CD1c-positive myeloid dendritic cell (primary cell): Measurements from ENCODE around the gene SIK3.
A peak's percentile ranks its signal among the peaks of the same experiment; 100 is the strongest.

Experiments used
- DNase-seq: peaks from one replicate; pipeline ENCODE4 v3.0.0-alpha.2; 2016; ENCODE audit errors: extremely low spot score

SIK3 gene

DNA sequence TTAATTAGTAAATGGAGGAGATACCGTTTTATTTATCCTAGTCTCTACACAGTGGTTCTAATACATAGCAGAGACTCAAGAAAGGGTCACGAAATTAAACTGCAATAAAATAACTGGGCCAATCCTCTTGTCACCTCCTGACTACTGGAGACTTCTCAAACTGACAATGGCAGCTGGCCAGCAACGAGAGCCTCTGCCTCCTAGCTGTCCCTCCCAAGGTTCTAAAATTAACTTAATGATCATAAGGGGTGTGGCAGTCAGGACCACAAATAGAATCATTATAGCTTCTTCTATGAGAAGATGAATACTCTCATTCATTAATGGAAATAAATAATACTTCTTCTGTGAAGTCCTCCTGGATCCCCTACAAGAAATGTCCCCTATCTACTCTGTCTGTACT, 197.0 kb downstream of the SIK3 start:
- no peak for DNase-seq

DNA sequence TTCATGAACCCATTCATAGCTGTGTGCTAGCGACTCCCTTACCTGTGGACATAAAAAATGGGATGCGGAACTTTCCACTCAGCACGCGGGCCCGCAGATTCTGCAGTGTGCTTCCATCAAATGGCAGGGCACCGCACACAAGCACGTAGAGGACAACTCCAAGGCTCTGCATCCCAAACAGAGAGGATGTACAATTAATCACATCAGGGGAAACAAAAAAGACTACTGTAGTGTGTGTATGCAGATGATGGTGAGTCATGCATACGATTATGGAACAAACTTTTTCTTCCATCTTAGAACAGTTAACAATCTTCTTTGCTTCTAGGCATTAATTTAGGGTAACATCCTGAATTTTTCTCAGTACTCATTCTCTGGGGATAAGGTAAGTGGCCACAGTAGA, 202.0 kb downstream of the SIK3 start:
- DNase-seq, result no peak

DNA sequence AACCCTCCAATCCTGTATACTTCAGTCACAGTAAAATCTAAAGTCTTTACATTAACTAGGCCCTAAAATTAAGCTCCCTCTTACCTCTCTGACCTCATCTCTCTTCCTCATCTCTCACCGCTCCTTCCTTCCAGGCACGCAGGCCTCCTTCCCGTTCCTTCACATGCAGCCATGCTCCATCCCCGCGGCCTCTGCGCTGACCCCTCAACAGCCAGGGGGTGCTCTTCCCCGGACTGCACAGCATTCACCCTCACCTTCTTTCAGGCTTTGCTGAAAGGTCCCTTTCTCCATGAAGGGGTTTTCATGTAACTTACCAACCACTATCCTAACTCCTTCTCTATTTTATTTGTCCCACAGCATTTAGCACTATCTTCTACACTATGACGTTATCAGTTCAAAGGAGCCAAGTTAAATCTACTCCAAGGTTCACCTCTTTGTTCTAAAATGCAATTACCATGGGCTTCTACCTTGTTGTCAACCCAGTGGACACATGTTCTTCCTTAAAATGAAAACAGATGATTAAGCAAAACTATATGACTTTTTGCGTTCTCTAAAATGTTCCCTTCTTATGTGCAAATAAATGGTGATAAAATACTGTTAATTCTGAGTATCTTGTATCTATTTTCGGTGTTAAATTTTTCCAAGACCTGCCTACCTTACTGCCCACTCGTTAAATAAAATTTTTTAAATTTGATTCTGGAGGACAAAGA, 203.0 kb downstream of the SIK3 start:
- DNase-seq, result peak; percentile 32

DNA sequence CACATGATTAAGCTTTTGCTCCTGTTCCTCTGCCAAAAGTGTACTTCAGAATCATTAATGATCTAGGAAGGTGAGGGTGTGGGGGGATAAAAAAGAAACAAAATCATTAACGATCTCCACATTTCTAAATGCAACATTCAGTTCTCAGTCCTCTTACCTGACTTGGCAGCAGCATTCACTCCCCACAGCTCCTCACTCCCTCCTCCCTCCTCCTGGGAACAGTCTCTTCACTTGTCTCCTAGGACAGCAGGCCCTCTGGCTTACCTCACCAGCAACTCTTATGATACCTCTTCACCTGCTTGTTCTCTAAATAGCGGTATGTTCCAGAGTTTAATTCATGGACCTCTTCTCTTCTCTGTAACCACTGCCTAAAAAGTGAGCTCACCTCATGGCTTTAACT, 204.3 kb downstream of the SIK3 start:
- DNase-seq, result no peak

DNA sequence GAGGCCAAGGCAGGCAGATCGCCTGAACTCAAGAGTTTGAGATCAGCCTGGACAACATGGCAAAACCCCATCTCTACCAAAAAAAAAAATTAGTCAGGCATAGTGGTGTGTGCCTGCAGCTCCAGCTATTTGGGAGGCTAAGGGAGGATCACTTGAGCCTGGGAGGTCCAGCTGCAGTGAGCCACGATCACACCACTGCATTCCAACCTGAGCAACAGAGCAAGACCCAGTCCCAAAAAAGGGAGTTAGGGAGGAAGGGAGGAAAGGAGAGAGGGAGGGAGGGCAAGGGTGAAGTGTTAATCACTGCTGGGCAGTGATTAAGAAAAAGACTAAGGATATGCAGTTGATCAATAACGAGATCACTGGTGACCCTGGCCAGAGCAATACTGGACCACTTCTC, 204.8 kb downstream of the SIK3 start:
- DNase-seq, result no peak

DNA sequence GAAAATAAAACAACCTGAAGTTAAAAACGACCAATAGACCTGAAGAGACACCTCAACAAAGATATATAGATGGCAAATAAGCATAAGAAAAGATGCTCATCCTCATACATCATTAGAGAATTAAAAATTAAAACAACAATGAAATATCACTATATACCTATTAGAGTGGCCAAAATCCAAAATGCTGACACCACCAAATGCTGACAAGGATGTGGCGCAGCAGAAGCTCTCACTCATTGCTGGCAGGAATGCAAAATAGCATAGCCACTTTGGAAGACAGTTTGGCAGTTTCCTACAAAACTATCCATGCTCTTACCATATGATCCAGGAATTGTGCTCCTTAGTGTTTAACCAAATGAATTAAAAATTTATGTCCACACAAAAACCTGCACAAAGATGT, 205.9 kb downstream of the SIK3 start:
- no peak for DNase-seq

DNA sequence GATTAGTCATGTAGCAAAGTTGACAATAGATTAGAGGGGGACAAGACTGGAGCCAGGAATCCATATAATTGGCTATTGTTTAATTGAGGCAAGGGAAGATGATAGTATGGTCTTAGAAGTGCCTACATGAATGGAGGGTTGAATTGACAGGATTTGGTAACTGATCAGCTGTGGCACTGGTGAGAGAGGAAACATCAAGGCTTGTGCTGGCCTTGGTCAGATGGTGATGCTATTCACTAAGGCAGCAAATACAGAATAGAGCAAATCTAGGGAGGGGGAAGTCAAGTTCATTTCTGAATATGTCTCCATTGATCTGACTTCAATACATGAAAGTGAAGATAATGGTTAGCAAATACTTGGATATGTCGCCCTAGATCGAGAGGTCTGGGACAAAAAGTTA, 206.5 kb downstream of the SIK3 start:
- no peak for DNase-seq

DNA sequence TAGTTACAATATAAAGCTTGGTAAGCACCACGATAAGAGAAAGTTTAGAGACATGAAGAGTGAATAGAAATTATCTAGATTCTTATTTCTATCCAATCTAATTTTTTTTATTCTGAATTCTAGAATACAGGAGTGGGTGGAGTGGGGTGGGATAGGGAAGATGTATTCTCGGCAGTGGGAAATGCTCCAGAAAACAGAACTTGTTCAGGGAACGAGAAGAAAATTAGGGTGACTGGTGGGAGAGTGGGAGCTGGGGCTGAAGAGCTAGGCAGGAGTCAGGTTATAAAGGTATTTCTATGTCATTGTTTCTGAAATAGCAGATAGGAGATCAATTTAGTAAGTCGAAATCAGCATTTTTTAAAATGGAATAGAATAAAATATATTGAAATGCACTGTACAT, 207.6 kb downstream of the SIK3 start:
- DNase-seq, result no peak

DNA sequence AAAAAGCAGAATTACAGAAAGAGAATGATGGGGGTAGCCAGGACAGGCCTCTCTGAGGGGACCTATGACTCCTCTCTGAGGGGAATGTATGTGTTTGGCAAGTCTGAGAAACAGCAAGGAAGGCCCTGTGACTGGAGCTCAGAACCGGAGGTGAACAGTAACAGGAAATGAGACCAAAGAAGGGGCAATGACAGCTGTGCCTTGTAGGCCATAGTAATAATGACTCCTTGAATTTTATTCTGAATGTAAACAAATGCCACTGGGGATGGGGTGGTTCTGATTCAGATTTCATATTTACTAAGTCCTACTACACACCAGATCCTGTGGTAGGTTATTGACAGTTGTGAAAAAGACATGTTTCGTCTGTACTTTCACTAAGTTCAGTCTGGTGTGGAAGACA, 208.0 kb downstream of the SIK3 start:
- peak; percentile 9 for DNase-seq

DNA sequence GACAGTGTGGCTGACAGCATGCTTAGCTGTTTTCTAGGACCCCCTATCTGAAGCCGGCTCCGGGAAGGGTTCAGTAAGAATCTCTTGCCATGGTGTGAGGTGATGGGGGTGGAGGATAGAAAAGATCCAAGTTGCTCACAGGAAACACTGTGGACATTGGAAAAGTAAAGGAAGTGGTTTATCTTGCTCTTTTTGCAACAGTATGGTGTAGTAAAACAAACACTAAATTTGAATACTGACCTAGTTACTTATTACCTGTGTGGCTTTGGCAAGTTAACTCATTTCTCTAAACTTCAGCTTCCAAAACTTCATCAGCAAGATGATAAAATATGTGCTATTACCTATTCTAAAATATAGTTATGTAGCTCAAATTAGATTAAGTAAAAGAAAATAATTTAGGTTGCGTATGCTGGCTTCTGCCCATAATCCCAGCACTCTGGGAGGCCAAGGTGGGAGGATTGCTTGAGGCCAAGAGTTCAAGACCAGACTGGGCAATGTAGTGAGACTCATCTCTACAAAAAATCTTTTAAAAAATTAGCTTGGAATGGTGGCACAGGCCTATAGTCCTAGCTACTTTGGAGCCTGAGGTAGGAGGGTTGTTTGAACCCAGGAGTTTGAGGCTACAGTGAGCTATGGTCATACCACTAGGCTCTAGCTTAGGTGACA, 209.2 kb downstream of the SIK3 start:
- DNase-seq, result no peak

DNA sequence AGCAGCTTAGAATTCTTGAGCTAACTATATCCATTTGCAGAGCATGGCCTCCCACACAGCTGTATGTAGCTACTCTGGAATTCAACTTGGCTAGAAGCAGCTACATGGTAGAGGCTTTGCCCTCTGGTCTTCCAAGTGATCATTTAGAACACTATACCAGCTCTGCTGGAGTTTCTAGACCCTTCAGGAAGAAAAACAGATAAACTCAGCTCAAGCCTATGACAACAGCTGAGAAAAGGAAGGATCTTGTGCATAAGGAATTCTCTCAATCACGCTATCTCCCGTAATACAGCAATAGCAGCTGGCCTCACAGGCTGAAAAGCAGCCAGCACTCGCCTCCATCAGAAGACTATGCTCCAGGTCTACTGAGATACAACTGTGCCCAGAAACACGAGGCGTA, 210.2 kb downstream of the SIK3 start:
- DNase-seq, result no peak

DNA sequence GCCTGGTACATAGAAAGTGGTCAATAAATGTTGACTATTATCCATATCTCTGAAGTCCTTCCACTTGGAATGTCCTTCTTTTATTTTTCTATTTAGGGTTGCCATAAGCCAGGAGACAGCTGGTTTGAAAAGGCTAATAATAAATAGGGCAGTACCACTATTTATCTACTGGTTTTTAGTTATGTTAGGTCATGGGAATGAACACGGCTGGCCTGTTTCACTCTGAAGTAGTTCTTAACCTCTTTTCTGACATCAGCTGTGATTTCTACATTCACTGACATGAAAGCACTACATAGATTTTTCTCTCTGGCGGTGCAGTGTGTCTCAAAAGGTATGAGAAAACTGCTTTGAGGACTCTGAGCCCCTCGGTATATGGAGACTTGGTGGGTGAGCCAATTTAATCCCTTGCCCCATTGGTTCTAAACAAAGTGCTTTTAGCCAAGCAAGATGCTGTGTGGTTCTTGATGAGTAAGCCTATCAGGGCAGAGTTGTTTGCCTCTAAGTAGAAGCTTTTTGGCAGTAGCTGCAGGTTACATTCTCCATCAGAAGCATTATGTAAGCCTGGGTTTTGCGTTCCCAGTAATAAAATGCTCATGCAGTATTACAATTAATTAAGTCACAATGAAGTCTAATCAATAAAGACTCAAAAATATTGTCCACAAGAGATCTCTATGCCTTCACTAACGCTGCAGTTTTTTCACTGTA, 212.1 kb downstream of the SIK3 start:
- DNase-seq, result no peak

DNA sequence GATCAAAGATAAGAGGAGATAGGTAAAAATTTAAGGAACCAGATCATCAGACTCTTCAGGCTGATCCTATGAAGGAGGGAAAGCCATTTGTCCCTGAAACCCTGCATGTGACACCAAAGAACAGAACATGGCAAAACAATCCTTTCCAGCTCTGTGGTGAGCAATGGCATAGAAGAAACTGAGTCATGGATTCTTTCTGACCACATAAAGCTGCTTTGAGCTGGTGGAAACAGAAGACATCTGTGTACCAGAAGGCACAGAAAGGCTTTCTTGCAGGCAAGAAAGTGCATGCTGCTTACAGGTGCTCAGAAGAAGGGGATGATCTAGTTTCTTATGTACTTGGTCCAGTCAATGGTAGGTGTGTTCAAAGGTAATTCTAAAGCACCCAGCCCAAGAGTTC, 215.8 kb downstream of the SIK3 start:
- no peak for DNase-seq

DNA sequence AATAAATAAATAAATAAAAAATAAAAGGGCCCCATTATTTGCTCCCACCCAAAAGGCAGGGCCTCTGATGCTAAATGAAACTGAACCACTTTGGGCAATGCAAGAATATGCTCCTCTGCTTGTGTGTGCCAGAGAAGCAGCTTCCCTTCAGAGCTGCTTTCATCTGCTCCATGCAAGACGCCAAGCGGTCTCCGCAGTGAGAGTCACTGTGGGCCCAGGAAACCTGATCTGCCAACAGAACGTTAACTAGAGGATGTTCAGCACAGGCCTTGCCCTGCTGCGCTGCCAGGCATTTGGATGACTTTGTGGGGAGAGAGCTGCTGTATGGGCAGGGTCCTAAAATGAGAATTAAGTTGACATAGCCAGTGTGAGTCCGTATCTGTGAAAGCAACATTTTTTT, 217.1 kb downstream of the SIK3 start:
- no peak for DNase-seq

DNA sequence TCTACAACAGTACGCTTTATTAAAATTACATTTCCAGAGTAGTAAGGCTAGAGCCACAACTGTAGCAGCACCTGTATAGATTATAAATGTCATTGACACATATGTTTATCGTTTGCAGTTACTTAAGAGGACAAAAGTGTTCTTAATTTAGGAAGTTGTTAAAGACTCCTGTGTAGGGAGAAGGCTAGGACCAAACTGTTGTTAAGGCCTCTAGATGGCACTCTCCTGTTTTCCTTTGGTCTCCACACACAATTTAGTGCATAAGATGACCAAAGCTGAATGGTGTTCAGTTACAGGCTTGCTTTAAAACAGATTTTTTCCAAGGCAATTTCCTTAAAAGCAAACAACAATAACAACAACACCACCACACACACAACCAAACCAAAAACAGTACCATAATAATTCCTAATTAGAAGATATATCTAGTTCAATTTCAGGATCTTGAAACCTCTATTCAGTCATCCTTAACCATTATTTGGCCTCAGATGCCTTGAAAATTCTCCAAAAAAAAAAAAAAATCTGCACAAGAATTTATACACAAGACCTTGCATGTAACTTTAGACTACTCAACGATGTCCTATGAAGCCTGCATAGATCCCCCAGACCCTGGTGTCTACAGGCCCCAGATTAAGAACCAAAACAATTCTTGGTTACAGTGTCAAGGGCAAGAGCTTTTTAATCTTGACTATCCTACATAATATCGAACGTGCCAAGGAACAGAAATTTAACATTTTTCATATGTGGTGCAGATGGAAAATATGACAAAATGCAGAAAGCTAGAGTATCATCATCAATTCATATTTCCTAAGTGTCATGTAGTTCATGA, 218.2 kb downstream of the SIK3 start:
- peak; percentile 67 for DNase-seq

DNA sequence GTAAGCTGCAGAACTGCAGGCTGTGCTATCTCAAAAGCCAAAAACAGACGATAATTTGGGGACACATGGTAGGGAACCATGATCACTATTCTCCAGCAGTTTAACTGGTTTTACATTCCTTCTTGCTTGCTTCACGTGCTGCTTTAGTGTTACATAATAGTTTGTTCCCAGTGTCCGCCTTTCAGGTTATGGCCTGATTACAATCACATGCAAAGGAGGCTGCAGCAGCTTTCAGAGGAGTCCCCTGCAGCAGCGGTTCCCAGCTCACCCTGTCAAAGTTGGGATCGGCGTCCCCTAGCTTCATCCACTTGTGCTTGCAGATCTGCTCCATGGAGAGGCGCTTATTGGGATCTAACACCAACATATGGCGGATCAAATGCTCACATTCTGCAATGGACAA, 221.6 kb downstream of the SIK3 start:
- DNase-seq, result no peak

DNA sequence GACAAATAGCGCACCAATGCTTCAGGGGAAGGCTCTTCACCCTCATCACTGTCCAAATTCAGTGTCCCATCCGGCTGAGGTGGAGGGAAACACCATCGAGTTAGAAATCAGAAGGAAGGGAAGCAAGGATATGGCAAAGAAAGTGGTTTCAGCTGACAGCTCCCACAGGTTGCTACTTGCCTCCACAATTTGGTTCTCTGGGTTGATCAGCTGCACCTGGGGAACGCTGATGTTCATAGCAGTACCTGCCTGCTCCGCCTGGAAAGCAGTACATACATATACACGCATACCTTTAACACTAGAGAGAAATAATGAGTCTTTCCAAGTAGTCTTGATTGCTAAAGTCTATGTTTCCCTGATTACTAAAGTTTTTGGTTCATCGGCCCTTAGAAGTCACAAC, 223.0 kb downstream of the SIK3 start:
- no peak for DNase-seq

DNA sequence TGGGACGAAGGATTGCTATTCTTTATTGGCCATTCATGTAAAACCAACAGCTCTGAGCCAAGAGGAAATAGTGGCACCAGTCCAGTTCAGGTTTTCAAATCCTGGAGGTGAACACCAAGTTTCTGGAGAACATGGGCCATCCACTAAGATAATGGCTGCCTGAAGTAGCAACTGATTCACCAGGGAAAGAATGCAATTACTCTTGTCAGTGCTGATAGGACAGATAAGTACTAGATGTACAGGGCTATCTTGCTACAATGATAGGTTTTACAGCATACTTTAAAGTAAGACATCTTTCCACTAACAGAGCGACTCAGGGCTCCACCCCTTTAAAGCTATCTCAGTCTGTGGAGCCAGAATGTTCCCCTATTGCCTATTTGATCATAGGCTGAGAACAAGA, 224.0 kb downstream of the SIK3 start:
- DNase-seq, result no peak

DNA sequence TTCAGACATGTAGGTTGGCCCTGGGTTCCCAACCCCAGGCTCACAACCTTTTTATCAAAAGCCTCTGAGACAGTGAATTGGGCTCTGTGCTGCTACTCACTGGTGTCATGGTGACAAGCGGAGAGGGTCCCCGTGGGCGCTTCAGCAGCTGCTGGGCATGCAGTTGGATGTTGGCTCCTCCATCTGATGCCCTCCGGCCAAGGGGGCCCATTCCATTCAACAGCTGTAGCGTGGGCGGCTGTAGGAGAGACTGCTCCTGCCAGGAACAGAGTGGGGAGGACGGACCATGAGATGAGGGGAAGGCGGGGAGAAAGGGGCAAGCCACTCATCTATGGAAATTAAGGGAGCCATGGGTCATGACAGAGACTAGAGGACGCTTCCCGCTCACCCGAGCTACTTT, 224.8 kb downstream of the SIK3 start:
- DNase-seq, result no peak

DNA sequence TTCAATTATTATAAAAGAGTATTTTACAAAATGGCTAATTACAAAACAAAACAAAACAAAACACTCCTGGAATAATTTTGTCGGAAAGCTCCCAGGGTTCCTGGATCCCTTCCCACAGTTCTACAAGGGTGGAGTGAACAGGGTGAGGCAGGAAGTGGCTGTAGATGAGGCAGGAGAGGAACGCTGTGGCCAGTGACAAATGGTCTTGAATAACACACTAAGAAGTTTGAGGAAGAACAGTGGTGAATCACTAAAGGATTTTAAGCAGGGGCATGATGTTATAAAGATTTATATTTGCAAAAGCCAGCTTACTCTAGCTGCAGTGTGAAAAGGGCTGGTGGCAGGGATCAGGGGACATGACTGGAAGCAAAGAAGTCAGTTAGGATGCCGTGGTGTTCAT, 227.0 kb downstream of the SIK3 start:
- no peak for DNase-seq

DNA sequence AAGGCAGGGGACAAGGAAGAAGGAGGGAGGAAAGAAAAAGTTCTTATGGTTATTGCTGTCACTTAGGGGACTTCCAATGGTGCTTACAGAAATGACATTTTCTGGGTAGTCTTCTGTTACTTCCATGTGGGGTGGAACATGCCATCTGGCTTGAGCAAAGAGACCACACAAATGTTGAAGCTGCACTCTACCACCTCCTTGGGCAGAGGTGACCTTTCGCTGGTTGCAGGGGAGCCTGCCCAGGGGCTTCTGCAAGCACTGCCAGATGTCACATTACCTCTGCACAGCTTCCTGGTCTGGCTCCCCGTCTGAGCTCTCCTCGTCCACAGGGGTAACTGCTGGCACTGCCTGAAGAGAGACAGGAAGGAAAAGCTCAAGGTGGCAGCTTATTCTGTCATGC, 228.2 kb downstream of the SIK3 start:
- DNase-seq, result no peak

DNA sequence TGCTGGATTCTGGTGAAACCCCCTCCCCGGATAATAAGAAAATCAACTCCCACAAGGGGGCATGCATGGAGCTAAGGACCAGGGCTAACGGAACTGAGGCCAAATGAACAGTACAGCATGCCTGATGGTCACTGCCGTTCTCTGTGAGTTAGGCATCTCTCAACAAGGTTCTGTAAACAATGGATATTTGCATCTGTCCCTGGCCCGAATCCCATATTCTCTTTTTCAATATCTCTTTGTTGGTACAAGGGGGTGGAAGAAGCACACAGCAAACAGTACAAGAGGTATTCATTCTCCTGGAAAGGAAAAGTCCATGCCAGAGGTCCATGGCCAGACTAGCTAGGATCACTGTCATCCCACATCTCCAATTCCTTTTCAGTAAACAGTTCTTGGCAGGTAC, 228.6 kb downstream of the SIK3 start:
- DNase-seq, result no peak
